GM12892 (cell line): ENCODE data around the gene ANO4.

Experiments
- DNase-seq: peaks from one replicate; pipeline ENCODE4 v3.0.0; 2011; ENCODE audit not compliant: insufficient read length
- FAIRE-seq: peaks from 2 replicates; lab custom pipeline; 2011; peaks lifted over from hg19 to GRCh38; lab: Jason Lieb, UNC
- POLR2A ChIP-seq: IDR thresholded peaks from 2 replicates; pipeline ENCODE4 v1.6.1; 2011; ENCODE audit warnings: low read depth, low read length, control low read depth
- POLR2AphosphoS5 ChIP-seq: IDR thresholded peaks from 2 replicates; pipeline ENCODE4 v1.6.1; 2011; ENCODE audit warnings: low read depth, low read length, control low read depth
- TAF1 ChIP-seq: IDR thresholded peaks from 2 replicates; pipeline ENCODE4 v1.6.1; 2011; ENCODE audit warnings: low read depth, mild to moderate bottlenecking, control low read depth, low read length, borderline replicate concordance

The ANO4 gene

DNA sequence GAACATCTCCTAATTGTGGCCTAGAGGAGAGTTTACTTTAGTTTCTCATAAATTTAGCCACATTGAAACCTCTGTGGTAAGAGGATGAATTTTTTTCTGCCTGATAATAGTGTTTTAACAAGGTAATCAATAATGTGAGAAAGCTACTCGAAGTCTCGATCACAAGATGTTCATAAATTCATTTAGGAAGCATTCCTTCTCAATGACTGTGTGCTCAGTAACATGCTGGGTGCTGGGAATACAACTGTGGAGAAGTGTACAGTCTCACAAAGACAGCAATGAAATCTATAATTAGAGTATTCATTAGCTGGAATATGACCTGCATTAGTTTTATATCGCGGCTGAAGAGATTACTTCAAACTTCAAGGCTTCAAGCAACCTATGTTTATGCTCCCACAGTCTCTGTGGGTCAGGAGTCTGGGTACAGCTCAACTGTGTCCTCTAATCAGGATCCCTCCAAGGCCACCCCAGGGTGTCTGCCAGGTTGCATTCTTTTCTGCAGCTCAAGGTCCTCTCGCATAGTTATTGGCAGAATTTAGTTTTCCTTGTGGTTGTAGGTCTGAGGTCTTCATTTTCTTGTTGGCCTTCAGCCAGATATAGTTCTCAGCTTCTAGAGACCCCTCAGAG lies 167.6 kb downstream of the ANO4 start:
- no peak for FAIRE-seq
- no peak for TF ChIP-seq TAF1
- no peak for TF ChIP-seq POLR2AphosphoS5
- no peak for TF ChIP-seq POLR2A
- no peak for DNase-seq

GRCh38 chr12:100963381-100963780 lies 168.8 kb downstream of the ANO4 start:
- TF ChIP-seq POLR2AphosphoS5 (no peak), TAF1 (no peak), POLR2A (no peak)
- no peak for DNase-seq
- no peak for FAIRE-seq

- DNase-seq (no peak), FAIRE-seq (no peak)
- no peak for TF ChIP-seq POLR2A
- TF ChIP-seq POLR2AphosphoS5 = no peak
- TF ChIP-seq TAF1 = no peak
Measured at GRCh38 chr12:100964028-100964427, 169.5 kb downstream of the ANO4 start.

GRCh38 chr12:100967189-100967588 lies 172.6 kb downstream of the ANO4 start:
- TF ChIP-seq POLR2AphosphoS5 (no peak), TAF1 (no peak), POLR2A (no peak)
- FAIRE-seq = no peak
- no peak for DNase-seq

DNA sequence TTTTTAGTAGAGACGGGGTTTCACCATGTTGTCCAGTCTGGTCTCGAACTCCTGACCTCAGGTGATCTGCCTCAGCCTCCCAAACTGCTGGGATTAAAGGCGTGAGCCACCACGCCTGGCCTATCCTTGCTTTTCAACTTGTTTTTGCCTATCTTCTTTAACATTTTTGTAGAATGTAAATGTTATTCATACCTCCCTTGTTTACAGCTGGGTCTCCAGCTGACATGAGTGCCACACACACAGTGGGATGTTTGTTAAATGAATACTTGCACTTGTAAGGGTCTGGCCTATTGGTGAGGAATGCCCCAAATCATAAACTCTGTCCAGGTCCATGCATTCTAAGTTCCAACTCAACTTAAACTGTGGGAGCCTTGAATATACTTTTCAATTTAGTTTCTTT lies 176.3 kb downstream of the ANO4 start:
- FAIRE-seq (no peak), DNase-seq (no peak)
- TF ChIP-seq TAF1 (no peak), POLR2AphosphoS5 (no peak), POLR2A (no peak)

DNA sequence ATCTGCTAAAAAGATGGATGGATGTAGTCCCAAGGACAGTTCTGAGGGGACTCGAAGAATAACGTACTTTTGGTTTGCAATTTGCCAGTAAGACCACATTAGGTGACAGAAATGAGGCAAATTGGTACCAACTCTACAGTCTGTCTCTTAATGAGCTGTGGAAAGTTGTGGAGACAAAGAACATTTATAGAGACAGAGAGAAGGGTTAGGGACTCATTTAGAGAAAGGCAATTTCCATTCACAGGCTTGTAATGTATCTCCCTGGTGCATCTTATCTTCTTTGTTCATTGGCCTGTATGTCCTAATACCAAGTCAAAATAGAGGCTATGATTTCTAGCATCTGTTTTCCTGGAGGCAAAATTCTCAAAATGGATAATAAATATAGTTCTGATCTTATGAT lies 177.5 kb downstream of the ANO4 start:
- DNase-seq (no peak), FAIRE-seq (no peak)
- TF ChIP-seq POLR2A (no peak), TAF1 (no peak), POLR2AphosphoS5 (no peak)

GRCh38 chr12:100974341-100974740 lies 179.8 kb downstream of the ANO4 start:
- FAIRE-seq = no peak
- no peak for TF ChIP-seq POLR2A
- TF ChIP-seq POLR2AphosphoS5 = no peak
- TF ChIP-seq TAF1 = no peak

DNA sequence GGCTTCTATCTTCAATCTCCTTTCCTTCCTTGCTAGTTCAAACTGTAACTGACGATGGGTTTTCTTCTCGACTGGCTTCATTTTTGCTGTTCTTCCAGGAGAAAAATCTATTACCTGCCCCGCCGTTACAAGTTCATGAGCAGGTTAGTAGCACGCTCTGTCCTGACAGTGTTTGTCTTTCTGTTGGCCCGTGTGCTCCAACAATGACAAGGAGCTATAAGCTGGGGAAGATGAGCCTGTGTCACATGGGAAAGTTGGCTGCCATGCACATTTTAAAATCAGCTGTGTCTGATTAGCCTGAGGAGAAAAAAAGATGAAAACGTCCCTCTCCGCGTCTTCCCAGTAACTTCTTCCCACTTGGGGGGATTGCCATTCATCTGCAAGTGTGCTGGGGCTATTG lies 180.2 kb downstream of the ANO4 start:
- no peak for FAIRE-seq

More at GRCh38 chr12:100974341-100974740, 179.8 kb downstream of the ANO4 start:
- no peak for DNase-seq

GRCh38 chr12:100976735-100977134 lies 182.2 kb downstream of the ANO4 start:
- TF ChIP-seq TAF1 (no peak), POLR2AphosphoS5 (no peak), POLR2A (no peak)
- no peak for DNase-seq
- FAIRE-seq = no peak

More for the DNA sequence above, 180.2 kb downstream of the ANO4 start:
- no peak for DNase-seq
- TF ChIP-seq POLR2A (no peak), POLR2AphosphoS5 (no peak), TAF1 (no peak)

DNA sequence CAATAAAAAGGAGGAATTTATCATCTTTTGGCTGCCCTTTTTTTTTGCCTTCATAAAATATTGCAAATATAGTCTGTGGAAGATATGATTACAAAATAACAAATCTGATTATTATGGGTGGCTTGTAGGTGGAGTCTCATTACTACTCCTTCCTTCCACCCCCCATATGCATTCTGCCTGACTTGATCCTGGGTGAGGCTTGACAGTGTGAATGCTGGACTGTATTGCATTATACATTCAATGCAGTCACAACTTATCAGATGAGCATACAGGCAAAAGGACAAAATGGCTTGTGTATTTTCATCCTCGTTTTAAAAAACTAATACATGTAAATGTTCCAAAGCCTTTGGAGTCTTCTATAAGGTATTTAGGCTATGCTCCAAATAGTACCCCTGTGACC lies 186.3 kb downstream of the ANO4 start:
- no peak for TF ChIP-seq POLR2AphosphoS5
- TF ChIP-seq TAF1 = no peak
- TF ChIP-seq POLR2A = no peak
- DNase-seq (no peak), FAIRE-seq (no peak)

DNA sequence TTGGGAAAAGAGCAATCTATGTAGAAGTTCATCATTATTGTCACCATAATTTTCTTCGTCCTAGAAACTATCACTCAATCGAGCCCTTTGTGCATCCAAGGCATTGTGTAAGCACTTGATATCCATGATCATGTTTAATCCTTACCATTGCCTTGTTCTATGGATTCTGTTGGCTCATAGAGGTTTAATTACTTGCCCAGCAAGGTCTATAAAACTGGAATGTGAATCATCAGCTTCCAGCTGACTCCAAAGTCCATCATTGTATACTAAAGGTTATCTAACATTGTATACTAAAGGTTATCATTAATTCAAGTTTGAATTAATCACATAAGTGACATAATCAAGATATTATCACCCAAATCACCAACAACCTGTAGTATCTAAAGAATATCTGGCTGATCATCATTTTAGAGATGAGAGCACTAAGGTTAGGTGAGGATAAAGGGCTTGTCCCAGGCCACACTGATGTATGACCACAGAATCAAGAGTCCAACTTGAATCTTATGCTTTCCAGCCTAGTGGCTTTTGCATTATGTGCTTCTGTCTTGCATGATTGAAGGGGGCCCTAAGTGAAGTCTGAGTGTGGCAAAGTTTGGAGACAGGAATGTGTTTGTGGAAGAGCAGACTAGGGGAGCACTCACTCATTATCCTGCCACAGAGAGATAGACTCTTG lies 188.1 kb downstream of the ANO4 start:
- no peak for FAIRE-seq

DNA sequence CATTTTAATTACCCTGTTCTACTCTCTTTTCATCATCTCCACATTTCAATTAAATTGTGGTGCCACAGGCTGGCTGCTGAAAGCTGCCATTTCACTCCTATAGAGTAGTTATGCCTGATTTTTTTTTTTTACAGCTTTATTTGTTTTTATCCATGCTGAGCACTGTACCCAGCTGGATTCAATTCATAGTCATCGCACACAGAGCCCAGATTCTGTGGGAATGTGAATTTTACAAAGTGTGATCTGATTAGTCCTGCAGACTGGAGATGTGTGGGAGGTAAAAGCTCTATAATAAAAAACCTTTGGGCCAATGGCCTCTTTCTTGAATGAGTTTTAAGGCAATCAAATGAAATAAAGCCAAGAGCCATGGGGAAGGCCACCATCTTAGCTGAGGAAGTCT lies 190.2 kb downstream of the ANO4 start:
- FAIRE-seq = no peak
- no peak for DNase-seq

More for the DNA sequence above, 188.1 kb downstream of the ANO4 start:
- no peak for TF ChIP-seq POLR2AphosphoS5
- TF ChIP-seq TAF1 = no peak
- no peak for DNase-seq

More for the DNA sequence above, 190.2 kb downstream of the ANO4 start:
- TF ChIP-seq POLR2A (no peak), TAF1 (no peak), POLR2AphosphoS5 (no peak)
